ENCODE measurements around the gene ATF7IP2.

ATF7IP2 gene

GRCh38 chr16:10519929-10520868 is 134.3 kb downstream of the ATF7IP2 start:
- Histone ChIP-seq H3K9me3 (peaks cover 3% of the 10 kb centered on the region; the same call in 1 of the 2 replicates), H3K4me3 (no peak overlapping the region), H4K20me1 (no peaks in the 10 kb centered on the region), H3K27me3 (no peaks in the 10 kb centered on the region), H3K4me1 (peaks cover 5% of the 10 kb centered on the region; the same call in 1 of the 2 replicates), H3K9ac (no peak overlapping the region), H3K4me2 (no peak overlapping the region), H3K27ac (no peak overlapping the region), H3K36me3 (no peaks in the 10 kb centered on the region)
- no peak for TF ChIP-seq Cebpa-rat (IDR thresholded peaks at IDR 0.05)

DNA sequence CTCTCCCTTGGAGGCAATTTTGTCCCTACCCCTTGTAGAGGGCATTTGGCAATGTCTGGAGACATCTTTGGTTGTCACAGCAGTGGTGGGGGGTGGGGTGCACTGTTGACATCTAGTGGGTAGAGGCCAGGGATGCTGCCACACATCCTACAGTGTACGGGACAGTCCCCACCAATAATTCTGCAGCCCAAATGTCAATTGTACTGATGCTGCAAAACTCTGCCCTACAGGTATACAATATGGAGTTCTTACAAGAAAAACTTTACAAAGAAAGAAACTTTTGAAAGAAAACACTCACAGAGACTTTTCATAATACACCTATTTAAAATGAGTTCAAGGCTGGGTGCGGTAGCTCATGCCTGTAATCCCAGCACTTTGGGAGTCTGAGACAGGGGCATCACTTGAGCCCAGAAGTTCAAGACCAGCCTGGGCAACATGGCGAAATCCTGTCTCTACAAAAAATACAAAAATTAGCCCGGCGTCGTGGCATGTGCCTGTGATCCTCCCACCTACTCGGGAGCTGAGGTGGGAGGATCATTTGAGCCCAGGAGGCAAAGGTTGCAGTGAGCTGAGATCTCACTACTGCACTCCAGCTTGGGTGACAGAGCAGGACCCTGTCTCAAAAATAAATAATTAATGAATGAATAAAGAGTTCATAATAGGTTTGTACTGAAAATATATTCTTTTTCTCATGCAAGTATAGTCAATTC is 135.2 kb downstream of the ATF7IP2 start:
- no peak for TF ChIP-seq Cebpa-rat (IDR thresholded peaks at IDR 0.05)
- Histone ChIP-seq H3K4me2 (no peak overlapping the region), H3K27ac (no peak overlapping the region), H3K36me3 (no peaks in the 10 kb centered on the region), H3K9ac (no peak overlapping the region), H3K27me3 (no peaks in the 10 kb centered on the region), H3K9me3 (peaks cover 3% of the 10 kb centered on the region; the same call in 1 of the 2 replicates), H3K4me3 (no peak overlapping the region), H3K4me1 (peaks cover 5% of the 10 kb centered on the region; the same call in 1 of the 2 replicates), H4K20me1 (no peaks in the 10 kb centered on the region)

DNA sequence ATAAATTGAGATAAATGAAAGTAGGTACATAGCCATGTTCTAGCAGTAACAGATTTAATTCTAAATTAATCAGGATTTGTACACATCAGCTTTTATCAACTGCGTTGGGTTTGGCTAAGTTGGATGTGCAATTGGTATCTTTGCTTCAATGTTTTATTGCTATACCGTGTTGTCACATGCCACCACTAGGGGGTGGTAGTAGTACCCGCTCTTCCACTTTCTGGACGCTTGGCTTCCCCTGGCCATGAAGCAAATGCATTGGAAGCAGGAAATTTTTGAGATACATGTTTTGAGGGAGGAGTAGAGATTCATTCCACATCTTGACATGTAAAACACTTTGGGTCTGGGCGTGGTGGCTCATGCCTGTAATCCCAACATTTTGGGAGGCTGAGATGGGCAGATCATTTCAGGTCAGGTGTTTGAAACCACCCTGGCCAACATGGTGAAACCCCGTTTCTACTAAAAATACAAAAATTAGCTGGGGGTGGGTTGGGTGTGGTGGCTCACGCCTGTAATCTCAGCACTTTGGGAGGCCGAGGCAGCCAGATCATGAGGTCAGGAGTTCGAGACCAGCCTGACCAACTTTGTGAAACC is 135.9 kb downstream of the ATF7IP2 start:
- Histone ChIP-seq H3K36me3 (no peaks in the 10 kb centered on the region), H3K4me3 (no peak overlapping the region), H3K4me2 (no peak overlapping the region), H4K20me1 (no peaks in the 10 kb centered on the region), H3K9ac (no peak overlapping the region), H3K4me1 (peaks cover 5% of the 10 kb centered on the region; the same call in 1 of the 2 replicates), H3K9me3 (no peaks in the 10 kb centered on the region), H3K27me3 (no peaks in the 10 kb centered on the region), H3K27ac (no peak overlapping the region)
- TF ChIP-seq Cebpa-rat (IDR thresholded peaks at IDR 0.05), result no peak

DNA sequence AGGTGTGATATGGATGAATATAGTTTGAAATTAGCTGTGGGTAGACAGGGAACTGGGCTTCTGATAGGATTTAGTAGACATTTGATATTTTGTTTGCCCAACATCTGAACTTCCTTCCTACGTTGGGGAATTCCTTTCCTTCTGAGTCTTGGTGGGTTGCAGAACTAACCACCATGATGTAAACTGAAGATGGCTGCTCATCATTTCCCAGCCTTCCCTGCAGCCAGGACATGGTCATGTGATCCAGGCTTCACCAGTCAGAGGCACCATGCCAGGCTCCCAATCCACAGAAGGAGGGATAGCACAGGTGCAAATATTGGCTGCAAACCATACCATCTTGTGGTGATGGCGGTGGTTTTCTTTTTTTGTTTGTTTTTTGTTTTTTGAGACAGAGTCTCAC is 137.1 kb downstream of the ATF7IP2 start:
- Histone ChIP-seq H3K36me3 (no peaks in the 10 kb centered on the region), H3K4me3 (no peak overlapping the region), H4K20me1 (no peaks in the 10 kb centered on the region), H3K4me1 (peaks cover 5% of the 10 kb centered on the region; the same call in 1 of the 2 replicates), H3K27ac (no peak overlapping the region), H3K4me2 (no peak overlapping the region), H3K27me3 (no peaks in the 10 kb centered on the region), H3K9ac (no peak overlapping the region), H3K9me3 (no peaks in the 10 kb centered on the region)
- TF ChIP-seq Cebpa-rat (IDR thresholded peaks at IDR 0.05), result no peak

- no peaks in the 10 kb centered on the region for H3K9me3 ChIP-seq
- no peak for TF ChIP-seq Cebpa-rat (IDR thresholded peaks at IDR 0.05)
- no peak overlapping the region for H3K4me2 ChIP-seq
- no peak overlapping the region for H3K27ac ChIP-seq
- H4K20me1 ChIP-seq, result no peaks in the 10 kb centered on the region
- no peaks in the 10 kb centered on the region for H3K27me3 ChIP-seq
- no peak overlapping the region for H3K4me3 ChIP-seq
- H3K4me1 ChIP-seq, result peaks cover 5% of the 10 kb centered on the region; the same call in 1 of the 2 replicates
- no peaks in the 10 kb centered on the region for H3K36me3 ChIP-seq
- H3K9ac ChIP-seq, result no peak overlapping the region
Measured at GRCh38 chr16:10525214-10525825, 139.5 kb downstream of the ATF7IP2 start.

- Histone ChIP-seq H3K36me3 (no peaks in the 10 kb centered on the region), H3K27ac (no peak overlapping the region), H3K4me3 (no peak overlapping the region), H3K27me3 (no peaks in the 10 kb centered on the region), H3K9me3 (no peaks in the 10 kb centered on the region), H3K4me2 (no peak overlapping the region), H3K4me1 (peaks cover 5% of the 10 kb centered on the region; the same call in 1 of the 2 replicates), H3K9ac (no peak overlapping the region), H4K20me1 (no peaks in the 10 kb centered on the region)
- TF ChIP-seq Cebpa-rat (IDR thresholded peaks at IDR 0.05), result no peak
Measured at GRCh38 chr16:10526962-10527361, 141.1 kb downstream of the ATF7IP2 start.

DNA sequence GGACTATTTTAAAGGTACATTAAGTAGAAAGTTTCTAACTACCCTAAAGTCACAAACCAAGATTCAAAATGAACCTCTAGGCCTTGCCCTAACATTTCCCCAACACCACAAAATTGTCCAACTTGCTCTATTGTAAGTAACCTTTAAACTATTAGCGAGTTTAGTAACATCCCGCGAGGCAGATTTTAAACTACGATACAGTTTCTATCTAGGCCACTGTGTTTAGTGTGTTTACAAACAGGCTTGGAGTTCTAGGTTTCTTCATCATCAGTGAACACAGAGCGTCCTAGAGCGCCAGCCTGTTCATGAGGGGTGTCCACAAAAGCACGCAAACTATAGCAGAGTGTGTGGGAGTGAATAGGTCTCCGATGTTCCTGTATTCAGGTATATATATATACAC is 142.8 kb downstream of the ATF7IP2 start:
- Histone ChIP-seq H3K27me3 (no peaks in the 10 kb centered on the region), H3K27ac (no peak overlapping the region), H3K4me3 (no peak overlapping the region), H3K9ac (no peak overlapping the region), H3K9me3 (no peaks in the 10 kb centered on the region), H3K4me2 (no peak overlapping the region), H3K36me3 (no peaks in the 10 kb centered on the region), H3K4me1 (no peaks in the 10 kb centered on the region), H4K20me1 (no peaks in the 10 kb centered on the region)
- TF ChIP-seq Cebpa-rat (IDR thresholded peaks at IDR 0.05), result no peak

DNA sequence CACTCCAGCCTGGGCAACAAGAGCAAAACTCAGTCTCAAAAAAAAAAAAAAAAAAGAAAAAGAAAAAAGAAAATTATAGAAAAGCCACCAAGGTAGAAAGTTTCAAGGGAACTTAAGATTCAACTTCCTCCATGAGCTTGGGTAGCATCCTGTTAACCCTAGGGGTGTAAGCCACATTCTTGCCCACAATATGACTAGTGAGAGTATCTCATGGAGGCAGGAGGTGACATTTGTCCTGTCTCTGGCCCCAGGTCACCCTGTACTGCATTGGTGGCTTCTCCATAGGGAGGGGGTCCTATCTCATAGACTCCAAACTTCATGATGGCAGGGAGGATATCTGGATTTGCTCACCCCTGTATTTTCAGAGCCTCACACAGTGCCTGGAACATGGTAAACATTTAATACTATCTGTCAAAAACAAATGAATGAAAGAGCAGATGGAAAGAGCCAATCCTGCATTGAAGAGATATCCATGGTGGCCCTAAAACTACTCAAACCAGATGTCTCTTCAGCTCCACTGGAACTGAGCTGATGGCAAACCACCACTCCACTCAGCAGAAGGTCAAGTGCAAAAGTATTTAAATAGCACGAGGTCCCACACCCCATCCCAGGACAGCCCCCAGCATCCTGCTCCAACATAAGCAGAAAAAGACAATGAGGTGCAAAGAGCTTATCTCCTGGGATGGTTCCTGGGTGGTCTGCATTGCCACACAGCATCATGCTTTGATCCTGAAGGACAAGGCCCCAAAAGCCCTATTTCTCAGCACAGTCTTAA is 144.2 kb downstream of the ATF7IP2 start:
- H3K27ac ChIP-seq, result no peak overlapping the region
- no peak for TF ChIP-seq Cebpa-rat (IDR thresholded peaks at IDR 0.05)
- no peaks in the 10 kb centered on the region for H3K9me3 ChIP-seq
- no peaks in the 10 kb centered on the region for H3K36me3 ChIP-seq
- no peaks in the 10 kb centered on the region for H3K27me3 ChIP-seq
- no peak overlapping the region for H3K4me2 ChIP-seq
- no peaks in the 10 kb centered on the region for H3K4me1 ChIP-seq
- H3K9ac ChIP-seq, result no peak overlapping the region
- no peaks in the 10 kb centered on the region for H4K20me1 ChIP-seq
- no peak overlapping the region for H3K4me3 ChIP-seq

DNA sequence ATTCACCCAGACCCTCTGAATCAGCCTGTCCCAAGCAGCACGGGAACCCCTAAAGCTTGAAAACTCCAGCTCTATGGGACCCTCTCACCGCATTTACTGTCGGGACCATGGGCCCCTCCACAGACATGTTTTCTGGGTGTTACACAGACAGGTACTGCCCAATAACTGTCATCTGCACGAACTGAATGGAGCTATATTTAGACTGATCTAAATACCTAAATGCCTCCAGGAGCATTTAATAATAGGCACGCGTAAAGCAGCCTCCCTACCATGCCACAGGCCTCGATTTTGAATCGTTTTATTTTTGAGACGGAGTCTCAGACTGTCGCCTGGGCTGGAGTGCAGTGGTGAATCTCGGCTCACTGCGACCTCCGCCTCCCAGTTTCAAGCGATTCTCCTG is 144.8 kb downstream of the ATF7IP2 start:
- H3K9ac ChIP-seq, result no peak overlapping the region
- no peaks in the 10 kb centered on the region for H3K36me3 ChIP-seq
- H3K4me1 ChIP-seq, result no peaks in the 10 kb centered on the region
- H3K4me3 ChIP-seq, result no peak overlapping the region
- no peaks in the 10 kb centered on the region for H3K27me3 ChIP-seq
- no peaks in the 10 kb centered on the region for H4K20me1 ChIP-seq
- no peak overlapping the region for H3K27ac ChIP-seq
- H3K4me2 ChIP-seq, result no peak overlapping the region
- H3K9me3 ChIP-seq, result no peaks in the 10 kb centered on the region
- no peak for TF ChIP-seq Cebpa-rat (IDR thresholded peaks at IDR 0.05)

All from BLaER1 (cell line).